NOMO-1 (cell line): ENCODE results near the gene MESP1.
"Not testable (repeated sequence)": the region's sequence is repeated elsewhere in the genome, so short reads cannot be mapped to it uniquely, and the experiment has no call there.

Experiments used
- DNase-seq, 2 experiments: peaks; one replicate each; lab custom pipeline; 2025; ENCODE audit not compliant: unreplicated experiment in 2 of 2; lab: John Stamatoyannopoulos, UW

MESP1 gene

GRCh38 chr15:89750560-89751542, at the start of gene MESP1:
TSS of gene MESP1 (minus strand) at chr15:89751249. CDS start at chr15:89751231, 18 bp downstream.
- DNase-seq = peak; percentile 94 to 96

- no peak for DNase-seq
Observed at GRCh38 chr15:89799918-89800498, 49.0 kb upstream of the MESP1 start.

- DNase-seq = no peak
Observed at GRCh38 chr15:89799011-89799911, 48.2 kb upstream of the MESP1 start.

- DNase-seq = no peak
Observed at GRCh38 chr15:89797678-89798201, 46.7 kb upstream of the MESP1 start.

GRCh38 chr15:89795996-89796395, 44.9 kb upstream of the MESP1 start:
- no peak for DNase-seq

GRCh38 chr15:89794627-89795241, 43.7 kb upstream of the MESP1 start:
- no peak for DNase-seq

- no peak for DNase-seq
Observed at GRCh38 chr15:89792106-89792805, 41.2 kb upstream of the MESP1 start.

- no peak for DNase-seq
Observed at GRCh38 chr15:89790661-89791060, 39.6 kb upstream of the MESP1 start.

GRCh38 chr15:89790206-89790605, 39.2 kb upstream of the MESP1 start:
- DNase-seq = no peak

- DNase-seq = not testable (repeated sequence)
Observed at GRCh38 chr15:89788585-89788984, 37.5 kb upstream of the MESP1 start.

GRCh38 chr15:89787944-89788343, 36.9 kb upstream of the MESP1 start:
- no peak for DNase-seq

- DNase-seq = no peak
Observed at GRCh38 chr15:89785774-89786140, 34.7 kb upstream of the MESP1 start.

GRCh38 chr15:89785064-89785773, 34.2 kb upstream of the MESP1 start:
- no peak for DNase-seq

GRCh38 chr15:89784686-89784960, 33.6 kb upstream of the MESP1 start:
- DNase-seq = no peak

- no peak for DNase-seq
Observed at GRCh38 chr15:89783861-89784685, 33.0 kb upstream of the MESP1 start.

- DNase-seq = no peak
Observed at GRCh38 chr15:89783111-89783860, 32.2 kb upstream of the MESP1 start.

GRCh38 chr15:89782619-89782950, 31.5 kb upstream of the MESP1 start:
- DNase-seq = not testable (repeated sequence)
